Measurements from ENCODE around the gene CYP4V2.

DNA sequence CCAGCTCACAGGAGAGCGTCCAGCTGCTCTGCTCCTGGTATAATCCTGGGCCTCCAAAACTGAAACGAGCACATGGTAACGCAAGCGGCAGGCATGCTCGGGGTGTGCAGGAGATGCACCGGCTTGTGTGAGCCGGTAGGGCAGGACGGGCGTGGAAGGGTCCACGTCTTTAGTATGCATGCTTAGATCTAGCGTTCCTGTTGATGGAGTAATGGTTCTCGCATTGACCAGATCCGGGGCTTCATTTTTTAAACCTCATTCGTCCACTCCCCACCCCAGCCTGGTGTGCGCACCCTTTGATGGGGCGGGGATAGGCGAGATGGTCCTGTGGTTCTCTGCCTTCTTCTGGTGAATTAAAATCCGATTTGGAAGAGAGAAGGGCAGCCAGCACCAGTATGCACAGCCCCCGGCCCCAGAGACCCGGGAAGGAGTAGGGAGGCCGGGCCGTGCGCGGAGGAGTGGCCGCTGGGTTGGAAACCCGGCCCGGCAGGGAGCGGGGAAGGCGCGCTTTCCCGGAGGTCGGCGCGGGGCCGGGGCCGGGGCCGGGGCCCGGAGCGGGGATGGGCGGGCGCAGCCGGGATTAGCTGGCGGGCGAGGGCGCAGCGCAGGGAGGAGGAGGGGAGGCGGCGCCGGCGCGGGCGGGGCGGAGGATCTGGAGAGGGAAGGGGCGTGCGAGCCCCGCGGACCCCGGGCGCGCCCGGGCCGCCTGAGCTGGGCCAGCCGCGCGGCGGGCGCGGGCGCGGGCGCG lies 47.0 kb upstream of the CYP4V2 start:
- TF ChIP-seq, protein P1, sequence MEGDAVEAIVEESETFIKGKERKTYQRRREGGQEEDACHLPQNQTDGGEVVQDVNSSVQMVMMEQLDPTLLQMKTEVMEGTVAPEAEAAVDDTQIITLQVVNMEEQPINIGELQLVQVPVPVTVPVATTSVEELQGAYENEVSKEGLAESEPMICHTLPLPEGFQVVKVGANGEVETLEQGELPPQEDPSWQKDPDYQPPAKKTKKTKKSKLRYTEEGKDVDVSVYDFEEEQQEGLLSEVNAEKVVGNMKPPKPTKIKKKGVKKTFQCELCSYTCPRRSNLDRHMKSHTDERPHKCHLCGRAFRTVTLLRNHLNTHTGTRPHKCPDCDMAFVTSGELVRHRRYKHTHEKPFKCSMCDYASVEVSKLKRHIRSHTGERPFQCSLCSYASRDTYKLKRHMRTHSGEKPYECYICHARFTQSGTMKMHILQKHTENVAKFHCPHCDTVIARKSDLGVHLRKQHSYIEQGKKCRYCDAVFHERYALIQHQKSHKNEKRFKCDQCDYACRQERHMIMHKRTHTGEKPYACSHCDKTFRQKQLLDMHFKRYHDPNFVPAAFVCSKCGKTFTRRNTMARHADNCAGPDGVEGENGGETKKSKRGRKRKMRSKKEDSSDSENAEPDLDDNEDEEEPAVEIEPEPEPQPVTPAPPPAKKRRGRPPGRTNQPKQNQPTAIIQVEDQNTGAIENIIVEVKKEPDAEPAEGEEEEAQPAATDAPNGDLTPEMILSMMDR (conservative IDR thresholded peaks at IDR 0.05), result no peak
- no peak for TF ChIP-seq ZFX (IDR thresholded peaks at IDR 0.05)
